GM21360 (cell line): ENCODE results near the gene LYRM4.

Experiments used
- ATAC-seq: cut with Tn5 transposase; IDR thresholded peaks from one replicate; pipeline ENCODE4 v1.9.1; 2021; ENCODE audit warnings: mild to moderate bottlenecking, moderate library complexity; ENCODE audit not compliant: unreplicated experiment

The LYRM4 gene

DNA sequence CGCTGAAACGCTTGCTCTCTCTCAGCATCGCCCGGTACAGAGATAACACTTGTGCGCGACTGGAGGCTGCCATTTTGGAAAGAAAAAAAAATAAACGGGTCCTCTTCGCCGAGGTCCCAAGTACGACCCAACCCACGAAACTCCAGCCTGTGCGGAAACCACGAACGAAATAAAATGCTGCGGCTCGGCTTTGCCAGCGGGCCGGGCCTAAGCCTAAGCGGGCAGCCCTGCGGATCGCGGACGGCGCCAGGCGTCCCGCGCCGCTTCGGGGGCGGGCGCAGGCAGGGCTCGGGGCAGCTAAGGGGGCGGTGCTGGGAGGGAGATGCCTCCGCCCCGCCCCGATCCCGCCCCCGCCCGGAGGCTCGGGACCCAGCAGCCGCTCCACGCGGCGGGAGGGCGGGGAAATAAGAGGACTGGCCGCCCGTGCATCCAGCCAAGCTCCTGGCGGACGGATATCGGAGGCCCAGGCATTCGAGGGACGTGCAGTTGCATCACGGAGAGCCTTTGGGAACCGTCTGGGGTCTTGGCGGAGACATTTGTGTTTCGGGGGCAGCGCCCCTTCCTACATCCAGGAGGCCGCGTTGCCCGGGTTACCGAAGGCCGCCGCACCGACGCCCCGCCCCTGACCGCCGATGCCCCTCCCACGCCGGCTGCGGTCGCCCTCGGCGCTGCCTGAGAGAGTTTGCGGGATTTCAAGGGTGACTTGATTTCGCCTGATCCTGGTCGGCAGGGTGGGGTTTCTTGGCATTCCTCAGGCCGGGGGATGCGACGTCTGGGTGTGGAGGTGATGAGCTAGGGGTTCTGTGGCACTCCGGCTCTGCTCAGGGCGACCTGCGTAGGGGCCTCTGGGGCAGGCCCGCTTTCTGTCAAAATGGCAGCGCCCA lies at the start of gene LYRM4, which contains the start of gene FARS2:
TSS of gene LYRM4 (minus strand) at position 290 of the 884 bp plus-strand sequence. CDS start at position 73, 217 bp downstream.
TSS of gene FARS2 (plus strand) at position 853 of the 884 bp plus-strand sequence.
- peak; percentile 69 for ATAC-seq

DNA sequence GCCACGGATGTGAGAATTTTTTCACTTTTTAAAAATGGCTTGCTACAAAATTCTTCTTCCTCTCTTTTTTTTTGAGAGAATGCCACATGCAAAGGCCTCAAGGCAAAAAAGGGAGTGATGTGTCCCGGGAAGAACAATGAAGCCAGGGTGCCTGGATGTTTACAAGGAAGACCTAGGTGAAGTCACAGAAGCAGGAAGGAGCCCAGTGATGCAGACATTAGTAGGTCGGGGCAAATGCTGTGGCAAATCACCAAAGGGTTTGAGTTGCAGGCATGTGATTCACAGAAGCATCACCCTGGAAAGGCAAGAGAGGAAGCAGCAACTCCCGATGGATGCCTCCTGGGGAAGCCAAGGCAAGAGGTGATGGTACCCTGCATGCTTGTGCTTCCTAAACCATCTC lies 47.3 kb upstream of the LYRM4 start:
- ATAC-seq, result no peak

DNA sequence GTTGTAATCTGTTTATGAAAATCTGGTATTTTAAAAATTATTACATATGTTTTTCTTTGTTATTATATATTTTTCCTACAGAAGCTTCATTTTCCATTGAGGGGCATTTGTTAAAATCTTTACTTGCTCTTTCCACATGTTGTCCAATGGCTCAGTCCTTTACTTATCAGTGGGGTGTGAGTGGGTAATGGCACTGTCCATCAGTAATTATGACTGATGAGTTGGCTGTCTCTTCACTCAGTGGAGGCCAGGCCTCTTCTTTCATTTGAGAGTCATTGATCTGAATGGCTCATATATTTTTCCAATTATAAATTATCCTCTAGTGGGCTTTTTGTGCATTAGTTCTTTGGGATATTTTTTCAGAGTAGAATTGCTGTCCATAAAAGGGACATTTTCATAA lies 46.3 kb upstream of the LYRM4 start:
- ATAC-seq, result no peak

DNA sequence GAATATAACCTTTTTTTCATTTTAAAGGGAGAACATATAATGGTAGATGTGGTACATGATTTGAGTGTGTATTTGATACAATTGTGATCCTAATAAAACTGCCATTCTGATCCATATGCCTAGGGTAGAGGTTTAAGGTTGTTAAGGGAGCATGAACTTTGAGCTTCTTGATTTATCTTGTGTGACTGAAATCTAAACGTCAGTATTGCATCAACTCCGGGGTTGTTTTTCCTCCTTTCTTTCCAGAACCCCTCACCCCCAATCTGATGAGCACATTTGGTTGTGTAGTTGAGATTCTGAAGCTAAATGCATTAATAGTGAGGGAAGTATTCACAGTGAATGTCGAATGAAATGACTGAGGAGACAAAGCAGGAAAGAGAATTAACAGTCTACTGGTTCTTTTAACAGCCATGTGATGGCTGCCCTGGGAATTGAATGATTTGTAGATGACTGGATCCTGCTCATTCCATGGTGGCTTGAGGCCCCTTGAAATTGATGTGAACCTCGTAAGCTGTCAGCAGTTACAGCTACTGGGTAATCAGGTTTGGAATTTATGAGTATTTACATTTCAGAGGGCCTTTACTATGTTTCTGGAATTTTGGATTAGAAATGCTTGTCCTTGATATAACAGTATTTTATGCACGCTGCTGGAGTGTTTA lies 45.3 kb upstream of the LYRM4 start:
- no peak for ATAC-seq

DNA sequence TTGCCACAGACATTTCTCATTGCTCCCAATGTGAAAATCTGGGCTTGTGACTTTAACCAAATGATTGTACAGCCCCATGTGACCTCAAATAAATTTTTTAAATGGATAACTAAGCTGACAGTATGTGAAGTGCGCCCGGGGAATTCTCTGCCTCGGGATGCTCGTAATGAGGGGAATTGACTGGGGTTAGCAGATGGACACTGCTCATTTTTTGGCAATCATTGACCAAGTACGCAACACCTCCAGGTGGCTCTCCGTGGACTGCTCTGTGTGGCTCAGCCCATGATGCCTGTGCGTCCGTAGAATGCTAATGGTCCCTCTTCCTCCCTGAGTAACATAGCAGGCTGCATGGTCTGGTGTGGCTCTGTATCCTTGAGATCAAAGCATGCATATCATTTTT lies 42.9 kb upstream of the LYRM4 start:
- no peak for ATAC-seq

DNA sequence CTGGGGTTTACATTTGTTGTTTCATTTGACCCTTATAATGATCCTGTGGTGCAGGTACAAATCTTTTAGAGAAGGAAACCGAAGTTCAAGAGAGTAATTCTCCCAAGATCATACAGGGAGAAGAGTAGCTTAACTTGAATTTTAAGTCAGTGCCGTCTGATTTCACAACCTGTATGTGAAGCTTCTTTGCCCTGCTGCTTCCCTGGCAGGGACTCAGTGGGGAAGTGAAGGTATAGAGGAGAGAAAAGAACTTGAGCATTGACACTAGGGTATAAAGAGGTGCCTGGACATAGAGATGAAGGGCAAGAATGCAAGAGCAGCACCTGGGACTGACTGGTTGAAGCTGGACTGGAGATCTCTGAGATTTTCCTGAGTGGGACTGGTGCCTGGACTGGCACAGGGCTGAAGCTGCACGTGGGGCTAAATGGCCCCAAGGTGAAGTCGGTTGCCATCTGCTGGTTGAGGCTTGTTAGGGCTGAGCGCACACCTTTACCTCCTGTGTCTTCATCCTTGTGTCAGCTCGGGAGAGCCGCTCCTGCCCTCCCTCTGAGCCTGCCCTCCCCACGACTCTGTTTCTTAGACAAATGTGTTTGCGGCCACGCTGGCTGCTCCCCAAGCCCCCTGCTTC lies 42.4 kb upstream of the LYRM4 start:
- ATAC-seq, result peak; percentile 56

DNA sequence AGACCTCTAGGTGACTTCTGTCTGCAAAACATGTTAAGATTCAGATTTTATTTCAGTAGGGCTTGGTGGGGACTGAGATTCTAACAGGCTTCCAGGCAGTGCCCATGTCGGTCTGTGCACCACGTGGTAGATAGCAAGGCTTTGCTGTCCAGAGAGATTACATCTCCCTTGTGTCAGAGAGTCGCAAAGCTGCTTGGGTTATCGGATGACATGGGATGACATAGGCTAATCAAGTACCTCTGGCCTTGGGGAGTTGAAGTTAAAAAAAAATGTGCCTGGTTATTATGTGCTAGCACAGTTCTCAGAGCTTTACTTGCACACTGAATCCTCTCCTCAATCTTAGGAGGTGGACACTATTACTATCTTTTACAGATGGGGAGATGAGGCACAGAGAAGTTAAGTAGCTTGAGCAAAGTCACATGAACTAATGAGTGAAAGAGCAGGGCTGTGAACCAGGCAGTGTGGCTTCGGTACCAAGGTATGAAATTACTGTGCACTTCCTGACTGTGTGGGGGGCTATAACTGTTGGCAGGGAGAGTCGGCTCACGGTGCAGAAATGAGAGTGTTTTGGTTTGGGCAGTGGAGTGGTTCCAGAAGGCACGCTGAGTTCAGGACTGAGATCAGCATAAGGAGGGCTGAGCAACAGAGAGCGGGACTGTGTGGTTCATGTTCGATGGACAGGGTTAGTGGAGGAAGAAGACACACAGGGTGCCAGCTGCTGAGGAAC lies 41.6 kb upstream of the LYRM4 start:
- peak; percentile 78 for ATAC-seq

DNA sequence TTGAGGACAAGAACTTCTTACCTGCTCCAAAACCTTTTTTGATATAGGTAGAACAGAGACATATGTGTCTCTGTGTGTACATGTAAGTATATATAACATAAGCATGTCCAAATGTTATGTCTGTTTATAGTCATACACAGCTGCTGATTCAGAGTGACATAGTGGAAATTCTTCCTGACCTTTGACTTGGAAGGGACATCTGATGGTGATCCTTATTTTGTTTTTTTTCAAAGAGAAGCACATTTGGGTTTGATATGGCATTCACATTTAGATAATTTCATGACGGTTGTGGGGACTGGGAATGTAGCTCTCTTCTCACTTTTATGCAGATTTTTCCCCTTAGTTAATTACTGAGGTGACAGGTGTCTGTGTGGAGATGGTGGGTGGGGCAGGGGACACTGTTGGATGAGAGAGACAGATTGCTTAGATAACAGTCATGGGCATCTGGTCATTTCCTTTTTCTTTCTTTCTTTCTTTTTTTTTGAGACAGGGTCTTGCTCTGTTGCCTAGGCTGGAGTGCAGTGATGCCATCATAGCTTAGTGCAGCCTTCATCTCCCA lies 39.5 kb upstream of the LYRM4 start:
- ATAC-seq, result no peak

DNA sequence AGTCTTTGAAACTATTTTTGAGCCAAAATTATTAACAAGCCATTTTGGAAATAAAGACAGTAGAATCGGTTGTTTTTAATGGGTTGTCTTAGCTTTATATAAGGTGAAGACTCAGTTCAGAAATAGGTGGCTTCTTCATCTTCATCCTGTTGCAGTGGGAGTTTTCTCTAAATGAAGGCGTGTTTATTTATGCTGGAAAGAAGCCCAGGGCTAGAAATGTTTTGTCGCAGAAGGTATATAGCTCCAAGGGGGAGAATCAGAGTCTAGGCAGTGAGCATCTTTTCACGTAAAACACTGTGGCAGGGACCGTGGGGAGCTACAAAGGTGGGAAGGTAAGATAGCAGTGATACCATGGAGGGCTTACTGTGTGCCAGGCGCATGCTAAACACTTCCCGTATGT lies 34.9 kb upstream of the LYRM4 start:
- no peak for ATAC-seq

DNA sequence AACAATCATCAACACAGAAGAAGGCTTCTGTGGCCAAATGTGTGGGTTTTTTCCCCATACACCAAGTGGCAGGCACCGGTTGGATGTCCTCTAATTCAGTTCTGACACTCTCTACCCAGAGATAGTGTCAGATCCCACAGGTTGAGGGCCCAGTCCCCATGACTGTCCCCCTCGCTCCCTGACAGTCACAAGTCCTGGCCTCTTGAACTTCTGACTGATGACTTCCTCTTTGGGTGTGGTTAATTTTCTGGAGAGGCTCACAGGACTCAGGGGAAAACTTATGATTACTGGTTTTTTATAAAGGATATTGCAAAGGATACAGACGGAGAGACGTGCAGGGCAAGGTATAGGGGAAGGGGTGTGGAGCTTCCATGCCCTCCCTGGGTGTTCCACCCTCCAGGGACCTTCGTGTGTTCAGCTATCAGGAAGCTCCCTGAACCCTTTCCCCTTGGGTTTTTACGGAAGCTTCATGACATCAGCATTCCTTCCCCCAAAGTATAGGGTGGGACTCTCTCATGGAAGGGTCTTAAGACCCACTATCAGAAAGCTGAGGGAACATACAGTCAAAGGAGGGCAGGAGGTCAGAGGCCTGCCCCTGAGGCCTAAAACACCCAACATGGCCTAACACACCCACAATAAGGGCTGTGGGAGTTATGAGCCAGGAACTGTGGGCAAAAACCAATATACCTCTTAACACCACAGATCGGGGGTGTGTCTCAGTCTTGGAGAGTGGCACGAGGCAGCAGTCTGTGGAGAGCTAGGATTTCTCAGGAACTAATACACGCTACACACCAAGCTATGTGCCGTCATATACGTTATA lies 33.9 kb upstream of the LYRM4 start:
- no peak for ATAC-seq

DNA sequence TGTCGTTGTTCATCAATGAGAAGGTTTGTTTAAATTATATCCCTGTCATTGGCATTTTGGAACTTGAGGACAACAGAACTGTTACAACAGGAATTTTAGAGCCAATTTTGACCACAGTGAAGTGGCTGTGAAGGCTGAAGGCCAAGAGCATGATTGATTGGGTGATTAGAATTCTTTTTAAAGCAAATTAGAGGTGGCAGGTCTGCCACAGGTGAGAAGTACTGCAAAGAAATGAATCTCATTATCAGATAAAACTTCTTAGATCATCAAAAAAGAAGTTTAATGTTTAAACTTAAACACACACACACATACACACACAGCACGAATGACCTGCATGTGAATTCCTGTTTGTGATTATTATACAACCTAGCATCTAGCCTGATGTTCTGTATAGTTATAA lies 32.9 kb upstream of the LYRM4 start:
- ATAC-seq, result no peak

DNA sequence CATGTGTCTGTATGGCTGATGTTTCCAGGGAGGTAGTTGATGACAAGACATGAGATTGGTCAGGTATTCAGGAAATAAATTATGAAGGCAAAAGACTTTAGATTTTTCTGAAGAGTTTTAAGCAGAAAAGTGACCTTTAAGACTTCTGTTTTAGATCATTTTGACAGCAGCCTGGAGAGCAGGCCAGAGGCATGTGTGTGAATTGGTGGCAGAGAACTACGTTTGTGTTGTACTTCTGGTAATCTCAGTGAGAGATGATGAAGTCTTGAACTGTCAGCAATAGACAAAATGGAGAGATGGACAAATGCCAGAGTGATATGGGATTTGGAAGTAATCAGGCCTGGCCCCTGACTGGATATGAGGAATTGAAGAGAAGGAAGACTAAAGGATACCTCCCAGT lies 31.4 kb upstream of the LYRM4 start:
- no peak for ATAC-seq

DNA sequence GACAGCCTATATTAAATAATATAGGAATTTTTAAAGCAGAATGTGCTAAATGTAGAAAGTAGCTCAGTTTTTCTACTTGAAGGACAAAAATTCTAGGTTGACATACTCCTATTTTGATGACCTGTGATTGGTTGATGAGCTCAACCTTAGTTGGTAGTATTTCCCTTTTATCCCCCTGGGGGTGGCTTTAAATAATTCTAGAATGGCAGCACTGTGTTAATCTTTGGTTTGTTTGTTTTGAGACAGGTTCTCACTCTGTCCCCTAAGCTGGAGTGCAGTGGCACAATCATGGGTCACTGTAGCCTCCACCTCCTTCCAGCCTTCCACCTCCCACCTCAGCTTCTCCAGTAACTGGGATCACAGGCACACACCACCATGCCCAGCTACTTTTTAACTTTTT lies 29.8 kb upstream of the LYRM4 start:
- ATAC-seq, result no peak

DNA sequence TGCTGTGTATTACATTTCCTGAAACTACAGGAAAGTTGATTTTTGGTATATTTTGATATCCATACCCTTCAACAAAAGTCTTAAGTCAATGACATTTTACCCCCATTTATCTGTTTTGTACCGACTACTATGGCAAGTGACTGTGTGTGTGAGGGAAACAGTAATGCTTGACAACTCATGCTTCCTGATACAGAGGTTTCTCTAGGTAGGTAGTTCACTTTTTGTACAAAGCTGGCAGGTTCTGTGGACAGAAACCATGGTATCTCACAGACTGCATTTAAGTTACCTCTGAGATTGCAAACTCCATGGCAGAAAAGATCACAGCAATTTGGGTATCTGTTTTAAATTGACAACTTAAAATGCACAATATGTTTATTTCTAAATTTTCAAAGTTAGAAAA lies 29.3 kb upstream of the LYRM4 start:
- no peak for ATAC-seq

DNA sequence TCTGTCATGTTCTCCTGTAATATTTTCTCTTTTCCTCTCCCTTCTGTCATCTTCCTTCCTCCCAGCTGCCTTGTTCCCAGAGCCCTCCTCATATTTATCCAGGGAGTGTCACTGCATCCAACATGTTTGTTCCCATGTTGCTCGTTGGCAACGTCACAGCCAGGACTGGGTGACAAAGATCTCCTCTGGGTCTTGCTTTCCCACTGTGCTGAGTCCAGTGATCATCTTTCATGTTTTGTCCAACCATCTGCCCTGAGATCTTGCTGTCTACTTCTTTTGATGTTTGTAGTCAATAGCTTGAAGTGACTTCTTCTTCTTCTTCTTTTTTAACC lies 27.2 kb upstream of the LYRM4 start:
- no peak for ATAC-seq

DNA sequence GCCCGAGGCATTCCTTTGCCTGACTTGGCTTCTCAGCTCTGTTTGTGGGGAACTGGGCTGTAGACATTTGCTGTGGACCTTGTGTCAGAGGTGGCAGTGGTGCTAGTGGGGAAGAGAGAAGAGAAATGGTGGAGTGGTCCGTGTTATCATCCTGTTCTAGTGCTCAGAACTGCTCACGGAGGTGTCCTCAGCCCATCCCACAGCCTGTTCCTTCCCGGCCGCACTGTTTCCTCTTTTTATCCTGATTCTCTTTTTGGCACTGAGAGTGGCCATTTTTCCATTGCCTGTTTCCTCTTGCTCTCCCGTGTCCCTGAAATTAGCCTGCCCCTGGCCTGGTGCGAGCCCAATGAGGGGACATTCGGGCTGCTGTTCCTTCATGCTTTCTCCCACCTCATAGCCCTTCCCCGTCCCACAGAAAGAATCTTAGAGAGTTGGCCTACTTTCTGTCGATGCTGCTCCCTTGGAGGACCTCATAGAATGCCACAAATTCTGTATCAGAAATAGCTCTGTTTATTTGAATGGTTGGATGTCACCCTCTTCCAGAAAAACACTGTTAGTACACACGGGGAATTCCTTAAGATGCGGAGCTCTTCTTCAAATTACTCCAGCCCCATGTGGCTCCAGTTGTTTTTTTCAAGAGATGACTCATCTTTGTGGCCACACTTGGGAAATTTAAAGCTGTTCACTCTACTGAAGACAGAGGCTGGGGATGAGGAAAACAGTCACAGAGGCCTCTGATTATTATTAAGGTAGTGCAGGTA lies 26.6 kb upstream of the LYRM4 start:
- no peak for ATAC-seq

DNA sequence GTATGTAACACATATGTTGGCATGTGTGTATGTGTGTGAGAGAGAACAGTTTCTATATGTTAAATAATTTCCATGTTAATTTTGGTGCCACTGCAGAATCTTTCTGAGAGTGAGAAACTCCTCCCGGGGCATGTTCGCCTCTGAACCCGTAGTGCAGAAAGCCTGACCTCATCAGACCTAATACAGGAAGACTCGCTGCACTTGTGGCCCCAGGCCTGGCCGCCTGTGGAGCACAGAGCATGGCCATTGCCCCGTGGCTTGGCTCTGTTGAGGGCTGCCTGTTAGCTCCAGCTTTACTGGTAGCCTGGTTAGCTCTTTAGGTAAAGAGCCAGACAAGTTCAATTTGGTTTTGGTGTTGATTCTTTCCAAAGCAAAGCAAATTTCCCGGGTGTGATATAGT lies 26.0 kb upstream of the LYRM4 start:
- ATAC-seq, result no peak

DNA sequence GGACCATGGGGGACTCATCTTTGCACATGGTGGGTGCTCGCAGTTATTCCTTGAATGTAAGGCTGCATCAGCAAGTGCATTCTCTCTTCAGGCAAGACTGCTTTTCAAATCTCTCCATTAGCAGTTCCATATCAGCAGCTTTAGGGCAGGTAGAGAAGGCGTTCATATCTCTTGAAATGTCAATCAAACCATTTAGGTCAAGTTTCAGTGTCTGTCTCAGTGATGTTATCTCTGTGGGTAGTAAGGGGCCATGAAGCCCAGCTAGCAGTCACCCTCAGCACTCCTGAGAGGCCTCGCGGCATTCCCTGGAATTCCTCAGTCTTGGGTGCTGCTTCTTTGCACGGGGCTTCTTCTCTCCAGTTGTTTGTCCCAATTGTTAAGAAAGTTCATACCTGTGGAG lies 24.8 kb upstream of the LYRM4 start:
- no peak for ATAC-seq

DNA sequence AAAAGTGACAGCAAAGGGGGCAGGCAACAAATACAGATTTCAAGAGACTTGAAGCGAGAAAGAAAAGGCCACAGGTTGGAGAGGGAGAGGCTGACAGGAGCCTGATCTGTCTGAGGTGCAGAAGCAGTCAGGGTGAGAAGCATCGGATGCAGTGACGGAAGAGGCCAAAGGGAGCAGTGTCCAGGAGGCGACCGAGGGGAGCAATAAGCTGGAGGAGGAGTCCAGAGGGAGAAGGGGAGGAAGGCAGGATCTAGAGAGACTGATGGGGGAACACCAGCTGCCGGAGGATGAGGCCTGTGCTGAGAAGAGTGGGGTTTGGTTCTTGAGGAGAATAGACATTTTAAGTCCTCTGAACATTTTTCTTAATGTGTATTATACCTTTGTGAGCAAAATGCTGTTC lies 24.3 kb upstream of the LYRM4 start:
- ATAC-seq, result no peak
